Prostate gland (tissue), 2 donors: ENCODE data around the gene RNASE9.

ENCODE experiments used
- CTCF ChIP-seq, 4 experiments: fragments of 200-600 bp in 2 of 4; fragments of 450-650 bp in 2 of 4; sonication (generic) in 2 of 4; IDR thresholded peaks; 1 replicate in 3 of 4; 2 replicates in 1 of 4; pipeline ENCODE4 v1.5.1; 2016 to 2019; ENCODE audit warnings: antibody characterized with exemption in 4 of 4, mild to moderate bottlenecking in 2 of 4, moderate library complexity in 2 of 4
- POLR2A ChIP-seq: fragments of 450-650 bp; IDR thresholded peaks from one replicate; pipeline ENCODE4 v1.6.1; 2016; ENCODE audit warnings: antibody characterized with exemption, mild to moderate bottlenecking
- POLR2AphosphoS5 ChIP-seq: sonication (generic); formaldehyde crosslinking; IDR thresholded peaks from one replicate; pipeline ENCODE4 v1.6.1; 2017; ENCODE audit warnings: antibody characterized with exemption

GRCh38 chr14:20603813-20604690 lies 43.2 kb upstream of the RNASE9 start:
- TF ChIP-seq CTCF (IDR thresholded peaks at IDR 0.05) = no peak
- no peak for TF ChIP-seq POLR2A
- no peak for TF ChIP-seq POLR2AphosphoS5
